RWPE1 (cell line): ENCODE results near the gene SSH2.

Source experiments
- CTCF ChIA-PET: fragments of 350-600 bp; sonication (Branson Sonifier 250); formaldehyde crosslinking; extraction: SDS; loops from one replicate; lab custom pipeline; 2021; lab: Yijun Ruan, JAX
- POLR2A ChIA-PET: fragments of 400-600 bp; formaldehyde crosslinking; extraction: SDS; loops from one replicate; lab custom pipeline; 2020; ENCODE audit warnings: antibody characterized with exemption; ENCODE audit not compliant: low non-redundant PET; lab: Yijun Ruan, JAX
- DNase-seq: peaks from one replicate; pipeline ENCODE4 v3.0.0; 2012; ENCODE audit warnings: low spot score
- H3K27ac ChIP-seq: fragments of 450-650 bp; 2 replicates; pipeline ENCODE4 v1.5.1; 2017
- CTCF ChIP-seq: fragments of 450-650 bp; conservative IDR thresholded peaks from 2 replicates; pipeline ENCODE4 v1.5.1; 2017; ENCODE audit warnings: low read depth, mild to moderate bottlenecking

The SSH2 gene

DNA sequence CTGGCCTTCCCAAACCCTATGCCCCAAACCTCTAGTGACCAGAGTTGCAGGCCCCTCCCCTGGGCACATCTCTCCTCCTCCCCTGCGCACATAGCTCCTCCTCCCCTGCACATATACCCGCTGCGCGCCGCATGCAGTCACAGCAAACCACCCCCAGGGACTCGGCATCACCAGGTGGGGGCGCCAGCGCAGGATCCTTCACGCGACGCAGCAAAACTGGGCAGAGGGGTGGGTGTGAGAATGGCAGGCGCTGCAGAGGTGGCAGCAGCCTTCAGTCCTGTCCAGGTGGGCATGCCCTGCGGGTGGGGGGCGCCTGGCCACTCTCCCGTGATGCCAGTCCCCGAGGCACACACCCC lies 312.9 kb downstream of the SSH2 start:
- ChIA-PET CTCF (interaction anchor here (0.6 to 3.8 kb wide), 10 partner anchors 10 to 555 kb away, joined by 3 to 45 read pairs (median 6); partner anchors contain the start of gene ANKRD13B), POLR2A (no interaction called here)
- no peak for DNase-seq
- TF ChIP-seq CTCF: peak; percentile 29
- H3K27ac ChIP-seq: no peak overlapping the region

GRCh38 chr17:29616300-29617048 lies 313.6 kb downstream of the SSH2 start:
- ChIA-PET POLR2A (no interaction called here), CTCF (interaction anchor here (0.6 to 3.8 kb wide), 5 partner anchors 22 to 315 kb away, joined by 3 to 45 read pairs (median 9); partner anchors contain the start of gene ANKRD13B)
- no peak for DNase-seq
- no peak for TF ChIP-seq CTCF
- H3K27ac ChIP-seq: peak overlapping the region; percentile 50

DNA sequence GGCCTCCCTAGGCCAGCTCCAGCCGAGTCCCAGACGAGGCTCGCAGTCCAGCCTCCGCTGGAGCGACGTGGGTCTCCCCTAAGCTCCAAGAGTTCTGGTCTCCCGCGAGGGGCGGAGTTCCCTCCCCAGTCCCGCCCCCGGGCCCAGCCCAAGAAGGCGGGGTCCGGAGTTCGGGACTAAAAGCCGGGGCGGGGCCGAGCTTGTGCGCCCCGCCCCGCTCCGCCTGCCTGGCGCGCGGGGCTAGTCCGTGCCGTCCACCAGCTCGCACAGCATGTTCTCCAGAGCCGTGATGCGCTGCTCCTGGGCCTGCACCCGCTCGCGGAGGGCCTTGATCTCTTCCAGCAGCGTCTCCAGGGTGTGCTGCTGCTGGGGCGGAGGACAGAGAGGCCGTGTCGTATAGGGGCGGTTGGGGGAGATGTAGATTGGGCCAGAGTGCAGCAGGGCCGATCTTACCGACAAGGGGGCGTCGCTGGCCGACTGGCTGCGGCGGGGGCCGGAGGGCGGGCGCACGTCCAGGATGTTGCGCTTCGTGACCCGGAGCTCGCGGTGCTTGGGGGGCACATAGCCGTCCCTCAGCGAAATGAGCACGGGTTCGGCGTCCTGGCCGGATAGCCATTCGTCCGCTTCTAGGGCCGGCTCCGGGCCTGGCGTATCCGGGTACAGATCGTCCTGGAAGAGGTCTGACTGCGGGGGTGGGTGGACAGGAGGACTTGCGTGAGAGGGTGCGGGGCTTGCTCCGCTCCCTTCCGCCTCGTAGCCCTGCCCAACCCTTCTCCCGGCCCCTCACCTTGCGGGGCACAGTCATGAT lies 314.3 kb downstream of the SSH2 start:
- ChIA-PET POLR2A (no interaction called here), CTCF (interaction anchor here (3.8 kb wide), 1 partner anchor 23 kb away, joined by 45 read pairs; the partner anchor contains the start of gene ANKRD13B)
- peak overlapping the region; percentile 50 for H3K27ac ChIP-seq
- TF ChIP-seq CTCF: no peak
- DNase-seq: peak; percentile 87

GRCh38 chr17:29615048-29615385 lies 315.0 kb downstream of the SSH2 start:
- TF ChIP-seq CTCF: no peak
- H3K27ac ChIP-seq: peak overlapping the region; percentile 50
- DNase-seq: no peak
- CTCF ChIA-PET: interaction anchor here (3.8 kb wide), 1 partner anchor 23 kb away, joined by 45 read pairs; the partner anchor contains the start of gene ANKRD13B
- POLR2A ChIA-PET: no interaction called here

DNA sequence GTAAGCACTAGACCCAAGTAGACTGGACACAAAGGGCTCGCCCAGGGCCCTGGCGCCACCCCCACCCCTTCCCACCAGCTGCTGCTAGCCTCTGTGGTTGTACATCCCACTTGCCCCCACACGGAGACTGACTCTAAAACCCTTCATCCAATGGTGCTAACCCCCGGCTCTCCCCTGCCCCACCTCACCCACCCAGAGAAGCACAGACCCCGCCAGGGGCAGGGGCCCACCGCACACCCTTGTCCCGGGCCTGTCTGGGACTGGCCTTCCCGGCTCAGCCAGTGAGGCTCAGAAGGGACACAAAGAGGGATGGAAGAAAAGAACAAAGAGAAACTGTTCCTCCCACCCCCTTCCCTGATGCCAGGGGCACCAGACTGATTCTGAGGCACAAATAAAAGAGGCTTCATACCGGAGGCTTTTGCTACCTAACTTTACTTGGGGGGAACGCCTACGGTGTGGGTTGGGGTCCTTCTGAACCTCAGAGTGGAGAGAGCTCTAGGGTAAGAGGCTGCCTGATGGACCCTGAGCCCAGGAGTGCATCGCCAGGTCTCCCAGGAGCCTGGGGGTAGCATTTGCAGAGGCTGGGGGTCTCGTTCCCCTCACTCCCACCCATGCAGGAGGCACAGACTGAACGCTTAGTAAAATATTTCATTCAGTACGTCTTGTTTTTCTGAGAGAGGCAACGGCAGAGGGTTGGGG lies 315.5 kb downstream of the SSH2 start:
- DNase-seq: no peak
- peak overlapping the region; percentile 50 for H3K27ac ChIP-seq
- ChIA-PET POLR2A (no interaction called here), CTCF (no interaction called here)
- TF ChIP-seq CTCF: no peak

DNA sequence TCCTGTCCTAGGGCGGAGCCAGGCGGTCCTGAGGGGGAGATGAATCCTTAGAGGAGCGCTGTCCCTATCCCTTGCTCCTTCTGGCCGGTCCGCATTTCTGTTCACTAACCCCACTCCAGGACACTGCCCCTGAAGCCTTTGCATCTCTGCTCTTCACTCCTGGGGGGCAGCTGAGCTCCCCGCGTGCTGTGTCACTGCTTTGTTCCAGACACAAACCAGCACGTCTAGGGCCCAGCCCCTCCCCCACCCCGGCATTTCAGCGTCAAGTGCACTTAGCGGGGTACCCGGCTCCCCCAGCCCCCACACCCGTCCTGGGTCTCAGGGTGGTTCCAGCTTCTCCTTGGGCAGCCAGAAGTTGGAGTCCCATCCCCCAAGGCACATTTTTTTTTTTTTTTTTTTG lies 316.2 kb downstream of the SSH2 start:
- no peak overlapping the region for H3K27ac ChIP-seq
- POLR2A ChIA-PET: interaction anchor here (0.7 kb wide), 1 partner anchor 584 kb away, joined by 8 read pairs; no protein-coding TSS in a partner anchor
- CTCF ChIA-PET: no interaction called here
- DNase-seq: no peak
- no peak for TF ChIP-seq CTCF
